Adipose tissue (tissue), 3 donors: ENCODE data around the gene SRSF2. TPM values are rescaled to one million over a fixed set of nuclear protein-coding genes. Genes with fewer than 3 reads are reported as not detected.
"Not testable (repeated sequence)": the region's sequence is repeated elsewhere in the genome, so short reads cannot be mapped to it uniquely, and the experiment has no call there.

Experiments
- H3K27ac ChIP-seq: one replicate; pipeline ENCODE4 v1.5.1; 2013; ENCODE audit warnings: low read depth, low read length
- WGBS, 3 donors: extraction: QIAGEN DNeasy Blood & Tissue Kit; methylation state at CpG; one replicate each; pipeline ENCODE4 v1.1.7; 2013; 5-methylcytosine and 5-hydroxymethylcytosine counted together
- polyA plus RNA-seq, 3 donors: library from polyadenylated mRNA; stranded (reverse); fragments of 200-250 nt; gene quantifications; one replicate each; pipeline ENCODE4 v1.2.3, GENCODE V29; 2013
- donor health status: healthy with polysubstance abuse.
- donor health status: Bipolar disorder and iron deficiency.
- donor health status: healthy.

SRSF2 gene
- polyA plus RNA-seq, 3 donors = 60.6 to 298 (median 109) TPM

DNA sequence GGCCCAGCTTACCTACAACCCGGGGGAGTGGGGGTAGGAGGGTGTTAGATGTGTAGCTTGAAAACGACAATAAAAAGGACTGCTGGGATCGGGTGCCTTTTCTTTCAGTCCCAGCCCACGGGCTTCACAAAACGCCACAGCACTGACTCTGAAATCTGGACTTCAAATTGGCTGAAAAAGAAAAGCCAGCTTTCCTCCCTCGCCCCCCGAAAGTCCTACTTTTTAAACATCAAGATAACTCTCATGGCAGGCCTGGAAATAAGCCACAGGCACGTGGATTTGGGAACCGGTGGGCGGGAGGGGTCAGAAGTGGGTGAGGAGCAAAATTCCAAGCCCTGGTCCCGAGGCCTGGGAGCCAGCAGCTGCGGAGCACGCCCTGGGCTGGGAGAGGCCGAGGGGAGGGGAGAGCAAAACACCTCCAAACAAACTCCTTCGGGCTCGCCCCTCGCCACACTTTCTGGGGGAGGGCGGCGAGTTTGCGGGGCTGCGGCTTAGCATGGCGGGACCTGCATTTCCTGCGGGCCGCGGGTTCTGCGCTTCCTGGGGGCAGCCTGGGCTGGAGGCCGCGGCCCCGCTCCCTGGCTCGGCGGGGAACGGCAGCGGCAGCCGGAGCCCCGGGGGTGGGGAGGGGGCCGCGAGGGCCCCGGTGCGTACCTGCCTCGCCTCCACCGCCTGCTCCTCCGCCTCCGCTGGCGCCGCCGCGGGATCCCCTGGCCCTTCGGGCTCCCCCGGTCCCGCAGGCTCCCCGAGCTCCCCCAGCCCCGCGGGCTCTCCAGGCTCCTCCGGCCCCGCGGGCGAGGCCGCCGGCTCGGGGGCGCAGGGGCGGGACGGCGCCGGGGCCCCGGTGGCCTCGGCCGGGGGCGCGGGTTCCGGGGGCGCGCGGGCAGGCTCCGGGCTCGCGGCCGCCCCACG is 26.9 kb downstream of the SRSF2 start:
- WGBS, 3 donors = 6 to 10% (median 8%) methylated on average over 22 to 48 of the region's 79 CpGs
- H3K27ac ChIP-seq = peak overlapping the region; percentile 45

DNA sequence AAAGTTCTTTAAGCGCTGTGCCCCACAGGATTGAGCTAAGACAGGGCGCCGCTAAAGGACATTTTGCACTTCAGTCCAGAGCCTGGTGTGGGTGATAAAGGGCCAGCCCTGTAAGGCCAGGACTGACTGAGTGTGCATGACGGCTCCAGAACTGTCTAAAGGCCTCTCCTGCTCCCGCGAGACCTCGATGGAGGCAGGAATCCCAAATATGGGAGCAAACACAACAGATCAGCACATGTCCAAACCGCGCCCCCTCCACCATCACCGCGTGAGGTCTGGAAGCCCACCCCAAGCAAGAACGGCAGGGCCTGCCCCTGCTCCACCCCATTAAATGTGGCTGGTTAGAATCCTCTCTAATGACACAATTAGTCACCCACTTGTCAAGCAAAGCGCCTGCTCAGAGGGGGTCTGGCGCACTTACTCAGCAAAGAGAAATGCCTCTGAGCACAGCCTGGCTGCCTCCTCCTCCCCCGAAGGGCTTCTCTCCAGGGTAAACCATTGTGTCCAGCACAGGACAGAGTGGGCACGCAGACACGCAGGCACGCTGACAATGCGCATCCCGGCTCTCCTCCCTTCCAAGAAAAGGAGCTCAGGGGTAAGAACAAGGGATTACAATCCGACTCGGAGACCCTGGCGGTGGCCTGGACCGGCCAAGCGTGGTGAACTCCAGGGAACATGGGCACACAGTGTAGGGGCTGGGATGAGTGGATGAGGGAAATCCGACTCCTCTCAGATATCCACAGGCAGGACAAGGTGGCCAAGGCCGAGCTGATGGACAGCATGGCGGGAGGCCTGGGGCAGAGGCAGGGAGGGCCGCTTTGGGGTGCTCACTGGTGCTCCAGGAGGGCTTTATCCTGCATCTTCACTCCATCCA is 27.8 kb downstream of the SRSF2 start:
- H3K27ac ChIP-seq = peak overlapping the region; percentile 45
- 52 to 61% (median 56%) methylated on average over 29 of the region's 29 CpGs for WGBS, 3 donors

DNA sequence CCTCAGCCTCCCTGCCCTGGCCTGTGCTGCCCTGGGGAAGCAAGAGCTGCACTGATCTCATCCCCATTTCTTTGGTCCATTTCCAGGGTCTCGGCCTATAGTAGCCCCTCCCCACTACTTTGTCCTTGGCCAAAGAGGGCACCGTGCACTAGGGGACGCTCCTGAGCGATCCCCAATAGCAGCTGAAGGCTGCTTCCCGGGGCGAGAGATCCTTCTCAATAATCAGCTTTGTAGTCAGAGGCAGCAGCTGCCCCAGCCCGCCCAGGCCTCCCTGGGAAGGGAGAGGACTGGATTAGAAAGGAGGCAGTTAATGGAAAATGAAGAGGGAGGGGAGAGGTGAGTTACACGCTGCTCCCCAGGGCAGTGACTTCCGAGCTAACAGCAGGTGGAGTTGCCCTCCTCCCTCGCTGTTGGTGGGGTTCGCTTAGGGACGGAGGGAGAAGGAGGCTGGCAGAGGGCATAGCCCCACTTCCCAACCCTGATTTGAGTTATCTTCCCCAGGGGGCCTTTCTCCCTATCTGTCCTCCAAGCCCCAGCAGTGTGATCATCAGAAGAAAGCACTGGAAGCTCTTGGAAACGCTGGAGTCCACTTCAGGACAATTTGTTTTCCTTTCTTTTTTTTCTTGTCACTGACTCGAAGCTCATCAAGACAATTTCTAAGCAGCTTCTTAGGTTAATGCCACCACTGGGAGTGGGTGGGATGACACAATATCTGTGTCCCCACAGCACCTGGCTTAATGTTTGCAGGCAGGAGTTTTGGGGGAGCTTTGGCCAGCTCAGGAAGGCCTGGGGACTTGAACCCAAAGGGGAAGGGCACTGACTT is 28.9 kb downstream of the SRSF2 start:
- peak overlapping the region; percentile 49 for H3K27ac ChIP-seq
- 41 to 72% (median 68%) methylated on average over 14 of the region's 14 CpGs for WGBS, 3 donors

DNA sequence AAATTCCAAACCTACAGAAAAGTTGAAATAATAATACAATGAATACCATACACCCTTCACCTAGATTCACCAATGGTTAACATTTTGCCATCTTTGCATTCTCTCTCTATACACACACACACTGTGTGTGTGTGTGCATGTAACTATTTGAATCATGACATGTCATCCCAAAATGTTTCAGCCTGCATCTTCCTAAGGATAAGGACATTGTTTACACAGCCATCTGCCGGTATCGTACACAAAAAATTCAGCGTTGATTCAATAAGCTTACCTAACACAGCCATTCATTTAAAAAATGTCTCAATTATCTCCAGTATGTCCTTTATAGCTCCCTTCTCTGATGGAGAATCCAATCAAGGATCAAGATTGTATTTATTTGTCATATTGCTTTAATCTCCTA is 30.3 kb downstream of the SRSF2 start:
- H3K27ac ChIP-seq = no peak overlapping the region

DNA sequence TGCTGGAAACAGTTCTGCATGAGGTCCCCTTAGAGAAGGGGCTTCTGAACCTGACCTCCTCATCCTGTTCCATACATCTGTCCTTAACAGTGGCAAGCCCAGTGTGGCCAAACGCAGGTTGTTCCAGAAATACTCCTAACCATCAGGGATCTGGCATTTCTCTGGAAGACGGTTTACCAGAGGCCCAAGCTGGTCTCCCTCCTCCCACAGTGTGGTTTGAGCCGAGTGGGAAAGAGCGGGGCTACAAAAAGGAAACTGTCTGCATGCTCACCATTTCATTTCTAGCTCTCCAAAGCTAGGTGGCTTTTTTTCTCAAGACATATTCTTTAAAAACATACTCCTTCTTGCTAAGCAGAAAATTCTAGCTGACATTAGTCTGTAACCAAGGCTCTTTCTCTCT is 32.3 kb downstream of the SRSF2 start:
- WGBS, 3 donors = 41 to 68% (median 49%) methylated on average over 4 of the region's 4 CpGs

More for the DNA sequence above, 30.3 kb downstream of the SRSF2 start:
- 91 to 94% (median 93%) methylated on average over 3 of the region's 3 CpGs for WGBS, 3 donors

DNA sequence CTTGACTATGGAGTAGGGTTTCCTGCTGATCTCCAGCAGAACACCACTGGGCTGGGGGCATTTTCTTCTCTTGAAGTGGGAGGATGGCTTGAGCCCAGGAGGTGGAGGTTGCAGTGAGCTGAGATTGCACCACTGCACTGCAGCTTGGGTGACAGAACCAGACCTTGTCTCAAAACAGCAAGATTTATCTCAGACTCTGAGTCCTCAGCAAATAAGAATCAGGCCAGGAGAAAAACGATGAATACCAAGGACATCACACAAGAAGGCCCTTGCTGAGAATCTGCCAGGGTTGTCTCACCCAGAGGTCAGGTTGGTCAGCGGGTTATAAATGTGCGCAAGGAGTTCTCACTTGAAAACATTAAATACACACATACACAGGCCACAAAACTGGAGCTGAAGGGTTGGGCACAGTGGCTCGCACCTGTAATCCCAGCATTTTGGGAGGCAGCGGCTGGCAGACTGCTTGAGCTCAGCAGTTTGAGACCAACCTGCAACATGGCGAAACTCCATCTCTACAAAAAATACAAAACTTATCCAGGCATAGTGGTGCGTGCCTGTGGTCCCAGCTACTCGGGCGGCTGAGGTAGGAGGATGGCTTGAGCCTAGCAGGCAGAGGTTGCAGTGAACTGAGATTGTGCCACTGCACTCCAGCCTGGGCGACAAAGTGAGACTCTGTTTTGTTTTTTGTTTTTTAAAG is 34.0 kb downstream of the SRSF2 start:
- no peak overlapping the region for H3K27ac ChIP-seq
- 88 to 94% (median 90%) methylated on average over 10 of the region's 10 CpGs for WGBS, 3 donors

More for the DNA sequence above, 32.3 kb downstream of the SRSF2 start:
- no peak overlapping the region for H3K27ac ChIP-seq

DNA sequence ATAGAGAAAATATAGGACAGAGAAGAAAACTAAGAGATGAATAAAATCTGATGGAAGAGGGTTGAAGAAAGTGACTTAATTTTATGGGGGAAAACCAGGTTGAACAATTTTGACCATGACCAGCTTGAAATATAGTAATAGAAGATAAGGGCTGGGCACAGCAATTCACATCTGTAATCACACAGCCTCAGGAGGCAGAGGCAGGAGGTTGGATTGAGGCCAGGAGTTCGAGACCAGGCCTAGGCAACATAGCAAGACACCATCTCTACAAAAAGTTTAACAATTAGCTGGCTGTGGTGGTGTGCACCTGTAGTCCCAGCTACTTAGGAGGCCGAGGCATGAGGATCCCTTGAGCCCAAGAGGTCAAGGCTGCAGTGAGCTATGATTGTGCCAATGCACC is 35.1 kb downstream of the SRSF2 start:
- no peak overlapping the region for H3K27ac ChIP-seq
- WGBS, 3 donors = 57 to 90% (median 62%) methylated on average over 2 of the region's 2 CpGs

DNA sequence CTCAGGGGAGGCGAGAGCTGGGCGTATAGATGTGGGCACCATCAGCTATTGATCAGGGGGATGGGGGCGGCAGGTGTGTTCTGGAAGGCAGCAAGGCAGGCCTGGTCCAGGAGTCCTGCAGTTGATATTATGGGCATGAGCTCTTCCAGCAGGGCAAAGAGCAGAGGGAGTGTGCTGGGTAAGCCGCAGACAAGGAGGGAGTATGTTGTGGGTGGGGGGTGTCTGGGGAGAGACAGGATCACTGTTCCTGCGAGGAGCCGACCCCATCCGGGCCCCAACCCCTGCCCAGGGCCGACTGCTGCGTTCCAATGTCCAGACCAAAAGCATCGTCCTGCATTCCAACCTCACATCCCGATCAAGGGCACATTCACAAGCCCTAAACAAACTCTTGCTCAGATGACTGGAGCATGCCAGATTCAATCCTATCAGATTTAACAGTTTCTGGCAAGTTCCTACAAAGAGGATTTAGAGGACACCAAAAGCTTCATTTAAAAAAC is 35.6 kb downstream of the SRSF2 start:
- 69 to 77% (median 72%) methylated on average over 10 to 11 of the region's 11 CpGs for WGBS, 3 donors
- H3K27ac ChIP-seq = no peak overlapping the region

DNA sequence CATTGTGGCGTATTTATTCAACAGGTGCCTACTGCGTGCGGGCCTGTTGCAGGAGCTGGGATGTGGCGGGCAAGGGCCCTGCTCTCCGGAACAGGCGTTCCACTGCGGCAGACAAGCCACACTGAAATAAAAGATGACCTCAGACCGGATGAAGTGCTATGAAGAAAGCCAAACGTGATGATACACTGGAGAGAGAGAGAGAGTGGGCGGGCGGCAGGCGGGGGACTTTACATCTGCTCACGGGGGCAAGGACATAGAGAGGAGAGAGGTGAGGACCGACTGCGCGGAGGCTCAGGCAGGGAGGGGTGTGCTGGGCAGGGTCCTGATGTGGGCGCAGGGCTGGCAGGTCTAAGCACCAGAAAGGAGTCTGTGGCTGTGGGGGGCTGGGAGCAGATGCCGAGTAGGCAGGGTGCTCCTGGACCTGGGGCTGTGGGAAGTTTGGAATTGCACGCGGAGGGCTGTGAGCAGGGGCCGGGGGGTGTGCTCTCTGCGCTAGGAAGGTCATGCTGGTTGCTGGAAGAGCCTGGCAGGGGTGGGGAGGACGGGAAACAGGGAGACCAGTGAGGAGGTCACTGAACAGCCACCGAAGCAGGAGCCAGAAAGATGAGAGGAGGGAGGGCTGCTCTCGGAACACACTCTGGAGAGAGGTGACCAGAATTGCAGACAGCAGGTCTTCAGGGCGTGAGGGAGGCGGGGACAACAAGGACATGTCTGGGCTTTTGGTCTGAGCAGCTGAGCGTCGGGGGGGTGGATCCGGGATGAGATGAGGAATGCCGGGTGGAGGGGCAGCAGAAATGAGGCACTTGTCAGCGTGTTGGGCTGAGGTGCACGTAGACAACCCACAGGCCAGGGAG is 36.3 kb downstream of the SRSF2 start:
- peak overlapping the region; percentile 13 for H3K27ac ChIP-seq
- WGBS, 3 donors = 44 to 67% (median 54%) methylated on average over 33 of the region's 33 CpGs

DNA sequence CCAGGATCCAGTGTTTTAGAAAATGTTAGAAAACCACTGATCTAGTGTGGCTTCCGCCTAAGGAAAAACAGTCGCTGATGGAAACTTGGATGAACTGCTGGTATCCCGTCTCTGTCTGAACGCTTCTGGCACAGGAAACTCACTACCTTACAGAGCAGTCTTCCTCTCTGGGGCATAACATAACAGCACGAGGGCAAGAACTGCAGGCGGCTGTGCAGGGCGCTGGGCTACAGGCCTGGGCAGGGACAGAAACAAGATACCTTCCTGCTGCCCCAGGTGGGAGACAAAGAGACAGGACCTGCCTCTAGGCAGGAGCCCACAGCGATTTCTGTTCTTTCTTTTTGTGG is 36.9 kb downstream of the SRSF2 start:
- peak overlapping the region; percentile 13 for H3K27ac ChIP-seq
- 44 to 53% (median 52%) methylated on average over 8 of the region's 8 CpGs for WGBS, 3 donors

DNA sequence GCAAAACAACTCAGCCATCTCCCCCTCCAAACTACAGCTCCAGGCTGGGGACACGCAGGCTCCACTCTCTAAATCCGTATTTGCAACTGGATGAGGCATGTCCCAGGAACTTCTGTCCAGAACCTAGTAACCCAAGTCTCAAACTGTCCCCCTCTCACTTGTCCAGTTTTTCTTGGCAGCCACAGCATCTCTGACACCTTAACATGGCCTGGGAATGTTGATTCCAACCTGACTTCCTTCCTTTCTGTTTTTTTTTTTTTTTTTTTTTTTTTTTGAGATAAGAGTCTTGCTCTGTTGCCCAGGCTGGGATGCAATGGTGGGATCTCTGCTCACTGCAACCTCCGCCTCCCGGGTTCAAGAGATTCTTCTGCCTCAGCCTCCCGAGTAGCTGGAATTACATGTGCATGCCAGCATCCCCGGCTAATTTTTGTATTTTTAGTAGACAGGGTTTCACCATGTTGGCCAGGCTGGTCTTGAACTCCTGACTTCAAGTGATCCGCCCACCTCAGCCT is 38.6 kb downstream of the SRSF2 start:
- 92 to 97% (median 94%) methylated on average over 7 of the region's 7 CpGs for WGBS, 3 donors
- H3K27ac ChIP-seq = not testable (repeated sequence)

DNA sequence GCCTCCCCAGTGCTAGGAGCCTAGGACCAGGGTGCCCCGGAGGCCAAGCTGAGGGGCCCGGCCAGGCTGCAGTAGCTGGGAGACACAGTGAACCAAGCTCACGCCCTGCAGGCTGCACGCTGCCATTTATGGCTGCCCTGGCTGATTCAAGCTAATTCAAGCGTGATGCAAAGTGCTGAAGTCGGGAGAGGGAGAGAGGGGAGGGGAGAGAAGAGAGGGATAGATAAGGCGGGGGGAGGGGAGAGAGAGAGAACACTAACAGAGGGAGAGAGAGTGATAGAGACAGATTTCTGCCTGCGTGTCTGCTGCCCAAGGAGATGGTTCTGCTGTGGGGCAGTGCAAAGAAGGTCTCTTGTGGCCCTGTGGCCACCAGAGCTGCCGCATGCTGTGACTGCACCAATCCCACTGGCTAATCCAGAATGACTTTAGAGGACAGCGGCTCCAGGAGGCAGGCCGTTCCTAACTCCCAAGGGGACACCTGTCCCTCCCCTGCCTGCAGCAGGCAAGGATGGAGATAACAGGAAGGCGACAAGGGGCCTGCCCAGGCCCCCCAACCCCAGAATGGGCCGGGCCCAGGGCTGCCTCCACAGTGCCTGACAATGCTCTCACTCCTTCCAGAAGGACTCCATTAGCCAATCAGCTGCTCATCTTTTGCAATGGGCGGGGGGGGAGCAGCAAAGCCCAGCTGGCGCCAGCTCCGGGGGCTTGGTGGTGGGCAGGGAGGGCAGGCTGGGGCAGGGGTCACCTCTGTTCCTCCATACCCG is 39.2 kb downstream of the SRSF2 start:
- no peak overlapping the region for H3K27ac ChIP-seq
- 62 to 69% (median 68%) methylated on average over 17 of the region's 17 CpGs for WGBS, 3 donors

DNA sequence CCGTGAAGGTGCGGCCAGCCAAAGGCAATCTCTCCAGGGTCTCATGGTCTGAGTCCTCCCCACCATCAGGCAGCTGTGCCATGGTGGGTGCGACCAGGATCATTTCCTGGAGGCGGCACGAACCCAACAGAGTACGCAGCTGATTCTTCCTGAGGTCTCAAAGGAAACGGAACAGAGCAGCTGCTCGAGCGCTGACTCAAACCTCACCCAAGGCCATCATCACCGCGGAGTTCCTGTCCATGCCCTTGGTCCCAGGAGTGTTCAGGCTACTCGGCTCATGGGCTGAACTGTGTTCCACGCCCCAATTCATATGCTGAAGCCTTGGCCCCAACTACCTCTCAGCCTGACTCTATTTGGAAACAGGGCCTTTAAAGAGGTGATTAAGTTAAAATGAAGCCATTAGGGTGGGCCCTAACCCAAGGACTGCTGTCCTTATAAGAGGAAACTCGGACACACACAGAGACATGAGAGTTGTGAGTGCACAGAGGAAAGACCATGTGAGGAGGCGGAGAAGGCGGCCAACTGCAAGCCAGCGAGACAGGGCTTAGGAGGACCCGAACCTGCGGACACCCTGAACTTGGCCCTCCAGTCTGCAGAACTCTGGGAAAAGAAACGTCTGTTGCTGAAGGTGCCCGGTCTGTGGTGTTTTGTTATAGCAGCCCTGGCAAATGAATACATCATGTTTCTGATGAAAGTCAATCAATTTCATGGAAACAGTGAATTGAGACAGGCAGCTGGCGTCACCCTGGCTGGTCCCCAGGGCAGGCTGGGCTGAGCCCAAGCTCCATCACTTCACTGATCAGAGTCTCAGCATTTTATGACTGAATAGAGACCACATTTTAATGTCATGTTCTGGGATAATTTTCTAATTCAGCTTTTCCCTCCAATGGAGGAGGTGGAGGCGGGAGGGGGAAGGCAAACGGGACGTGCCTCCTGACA is 40.1 kb downstream of the SRSF2 start:
- H3K27ac ChIP-seq = no peak overlapping the region

DNA sequence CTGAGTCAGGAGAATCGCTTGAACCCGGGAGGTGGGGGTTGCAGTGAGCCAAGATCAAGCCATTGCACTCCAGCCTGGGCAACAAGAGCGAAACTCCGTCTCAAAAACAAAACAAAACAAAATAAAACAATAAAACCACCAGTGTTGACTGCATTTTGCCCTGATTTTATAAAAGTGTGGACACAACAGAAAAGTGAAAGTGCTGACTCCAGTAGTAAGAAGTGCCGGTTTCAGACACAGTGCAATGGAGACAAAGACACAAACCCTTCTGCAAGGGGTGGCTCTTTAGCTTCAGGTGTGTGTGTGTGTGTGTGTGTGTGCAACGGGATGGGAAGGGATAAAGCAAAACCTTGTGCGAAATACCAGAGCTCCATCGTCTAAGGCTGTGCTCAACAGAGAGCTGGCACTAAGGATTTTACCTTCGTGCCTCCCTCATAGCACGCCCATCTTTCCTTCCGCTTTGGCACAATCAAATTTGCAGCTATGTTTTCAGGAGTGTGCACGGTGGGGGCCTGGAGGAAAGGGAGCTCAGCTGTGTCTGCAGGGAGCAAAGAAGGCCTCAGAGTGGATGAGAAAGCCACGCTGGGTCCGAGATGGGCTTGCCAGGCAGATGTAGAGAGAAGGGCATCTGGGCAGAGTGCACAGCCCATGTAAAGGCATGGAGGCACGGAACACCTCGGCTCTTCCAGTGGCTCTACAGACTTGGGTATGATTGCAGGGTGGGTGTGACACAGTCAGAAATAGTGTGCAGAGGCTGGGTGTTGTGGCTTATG is 41.9 kb downstream of the SRSF2 start:
- whole genome bisulfite sequencing, 3 donors = 70 to 81% (median 71%) methylated on average over 16 of the region's 16 CpGs
- no peak overlapping the region for H3K27ac ChIP-seq

More for the DNA sequence above, 40.1 kb downstream of the SRSF2 start:
- WGBS, 3 donors = 63 to 78% (median 71%) methylated on average over 25 of the region's 25 CpGs
